Measurements from ENCODE around the gene PPP4R3B. TPM values are rescaled to one million over a fixed set of nuclear protein-coding genes. Genes with fewer than 3 reads are reported as not detected.
"Not testable (repeated sequence)": the region's sequence is repeated elsewhere in the genome, so short reads cannot be mapped to it uniquely, and the experiment has no call there.

PPP4R3B gene
- total and polyA plus RNA-seq, 3 experiments from 2014 or later: 83.0 to 94.0 (median 87.4) TPM

- DNase-seq: no peak
- H3K27ac Mint-ChIP-seq: peak overlapping the region in 1 of 8 donors; percentile 7
- Histone ChIP-seq H3K27me3 (ENCODE audit: insufficient read depth, low read length, poor library complexity, severe bottlenecking) (no peaks in the 10 kb centered on the region), H3K4me3 (ENCODE audit: low read length) (no peak overlapping the region), H3K9me3 (ENCODE audit: low read length) (no peaks in the 10 kb centered on the region), H3K27ac (ENCODE audit: low read depth, low read length) (no peak overlapping the region), H3K36me3 (ENCODE audit: insufficient read depth, low read length) (peaks cover 55% of the 10 kb centered on the region), H3K4me1 (ENCODE audit: insufficient read depth, low read length) (peaks cover 3% of the 10 kb centered on the region)
- CTCF ChIA-PET: no interaction called here
- H3K27me3 Mint-ChIP-seq: no peaks in the 10 kb centered on the region
- H3K9me3 Mint-ChIP-seq: no peaks in the 10 kb centered on the region
- POLR2A ChIA-PET: no interaction called here
- H3K4me1 Mint-ChIP-seq: peaks cover 12 to 24% (median 14%) of the 10 kb centered on the region in 3 donors
- H3K4me3 Mint-ChIP-seq: no peak overlapping the region
- H3K36me3 Mint-ChIP-seq: peaks cover 32 to 86% (median 32%) of the 10 kb centered on the region in 3 donors
These were observed 56.6 kb downstream of the PPP4R3B start for GRCh38 chr2:55560855-55561254.

DNA sequence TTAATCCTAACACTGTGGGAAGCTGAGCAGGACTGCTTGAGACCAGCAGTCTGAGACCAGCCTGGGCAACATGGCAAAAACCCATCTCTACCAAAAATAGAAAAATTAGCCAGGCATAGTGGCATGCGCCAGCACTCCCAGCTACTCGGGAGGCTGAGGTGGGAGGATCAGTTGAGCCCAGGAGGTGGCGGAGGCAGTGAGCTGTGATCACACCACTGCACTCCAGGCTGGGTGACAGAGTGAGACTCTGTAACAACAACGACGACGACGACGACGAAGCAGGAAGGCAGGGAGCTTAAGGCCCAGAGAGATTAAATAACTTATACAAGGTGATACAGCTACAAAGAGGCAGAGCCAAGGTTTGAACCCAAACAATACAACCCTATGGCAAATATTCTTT, 60.6 kb downstream of the PPP4R3B start:
- CTCF ChIA-PET: no interaction called here
- Mint-ChIP-seq H3K27me3 (no peaks in the 10 kb centered on the region), H3K27ac (peak overlapping the region in 3 of 8 donors; percentile 17 to 78 (median 48)), H3K4me1 (peaks cover 8 to 25% (median 17%) of the 10 kb centered on the region in 3 donors), H3K9me3 (no peaks in the 10 kb centered on the region), H3K36me3 (peaks cover 19 to 89% (median 21%) of the 10 kb centered on the region in 3 donors), H3K4me3 (no peak overlapping the region)
- H3K4me3 ChIP-seq (ENCODE audit: low read length): no peak overlapping the region
- H3K27ac ChIP-seq (ENCODE audit: low read depth, low read length): no peak overlapping the region
- peaks cover 39% of the 10 kb centered on the region for H3K36me3 ChIP-seq (ENCODE audit: insufficient read depth, low read length)
- POLR2A ChIA-PET: interaction anchor here (1.0 kb wide), 1 partner anchor 61 kb away, joined by 4 read pairs; no protein-coding TSS in a partner anchor
- no peak for DNase-seq
- no peaks in the 10 kb centered on the region for H3K27me3 ChIP-seq (ENCODE audit: insufficient read depth, low read length, poor library complexity, severe bottlenecking)
- H3K4me1 ChIP-seq (ENCODE audit: insufficient read depth, low read length): no peaks in the 10 kb centered on the region
- H3K9me3 ChIP-seq (ENCODE audit: low read length): no peaks in the 10 kb centered on the region

GRCh38 chr2:55555977-55556376, 61.4 kb downstream of the PPP4R3B start:
- Mint-ChIP-seq H3K4me1 (peaks cover 8 to 25% (median 13%) of the 10 kb centered on the region in 3 donors), H3K4me3 (no peak overlapping the region), H3K36me3 (peaks cover 11 to 85% (median 19%) of the 10 kb centered on the region in 3 donors), H3K27me3 (no peaks in the 10 kb centered on the region), H3K27ac (peak overlapping the region in 6 of 8 donors; percentile 17 to 86 (median 38)), H3K9me3 (no peaks in the 10 kb centered on the region)
- Histone ChIP-seq H3K27ac (ENCODE audit: low read depth, low read length) (no peak overlapping the region), H3K4me1 (ENCODE audit: insufficient read depth, low read length) (no peaks in the 10 kb centered on the region), H3K36me3 (ENCODE audit: insufficient read depth, low read length) (peaks cover 34% of the 10 kb centered on the region), H3K27me3 (ENCODE audit: insufficient read depth, low read length, poor library complexity, severe bottlenecking) (no peaks in the 10 kb centered on the region), H3K4me3 (ENCODE audit: low read length) (no peak overlapping the region), H3K9me3 (ENCODE audit: low read length) (no peaks in the 10 kb centered on the region)
- DNase-seq: no peak
- POLR2A ChIA-PET: no interaction called here
- CTCF ChIA-PET: no interaction called here

DNA sequence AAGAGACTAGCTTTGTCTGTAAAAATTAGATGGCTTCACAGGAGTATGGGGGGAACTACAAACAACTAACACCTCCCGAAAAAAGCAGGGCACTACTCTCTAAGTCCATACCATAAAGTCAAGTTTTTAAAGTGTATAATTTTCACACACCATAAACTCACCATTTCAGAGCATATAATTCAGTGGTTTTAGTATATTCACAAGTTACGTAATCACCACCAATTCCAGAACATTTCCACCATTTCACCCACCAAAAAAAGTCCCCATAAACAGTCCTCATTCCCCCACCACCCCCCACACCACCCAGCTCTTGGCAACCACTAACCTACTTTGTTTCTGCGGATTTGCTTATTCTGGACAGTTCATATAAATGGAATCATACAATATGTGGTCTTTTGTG, 64.1 kb downstream of the PPP4R3B start:
- Histone ChIP-seq H3K36me3 (ENCODE audit: insufficient read depth, low read length) (peaks cover 26% of the 10 kb centered on the region), H3K27ac (ENCODE audit: low read depth, low read length) (no peak overlapping the region), H3K4me1 (ENCODE audit: insufficient read depth, low read length) (no peaks in the 10 kb centered on the region), H3K4me3 (ENCODE audit: low read length) (no peak overlapping the region), H3K27me3 (ENCODE audit: insufficient read depth, low read length, poor library complexity, severe bottlenecking) (no peaks in the 10 kb centered on the region), H3K9me3 (ENCODE audit: low read length) (no peaks in the 10 kb centered on the region)
- Mint-ChIP-seq H3K4me1 (peaks cover 3 to 25% (median 13%) of the 10 kb centered on the region in 3 donors), H3K27me3 (no peaks in the 10 kb centered on the region), H3K36me3 (peaks cover 0 to 87% (median 16%) of the 10 kb centered on the region in 3 donors), H3K9me3 (no peaks in the 10 kb centered on the region), H3K4me3 (no peak overlapping the region), H3K27ac (peak overlapping the region in 5 of 8 donors; percentile 22 to 93 (median 51))
- ChIA-PET CTCF (no interaction called here), POLR2A (no interaction called here)
- no peak for DNase-seq

GRCh38 chr2:55550368-55551102, 66.9 kb downstream of the PPP4R3B start:
- Histone ChIP-seq H3K4me1 (ENCODE audit: insufficient read depth, low read length) (no peaks in the 10 kb centered on the region), H3K36me3 (ENCODE audit: insufficient read depth, low read length) (peaks cover 10% of the 10 kb centered on the region), H3K27ac (ENCODE audit: low read depth, low read length) (no peak overlapping the region), H3K9me3 (ENCODE audit: low read length) (no peaks in the 10 kb centered on the region), H3K4me3 (ENCODE audit: low read length) (no peak overlapping the region), H3K27me3 (ENCODE audit: insufficient read depth, low read length, poor library complexity, severe bottlenecking) (no peaks in the 10 kb centered on the region)
- no peaks in the 10 kb centered on the region for H3K9me3 Mint-ChIP-seq
- CTCF ChIA-PET: no interaction called here
- H3K36me3 Mint-ChIP-seq: peaks cover 4 to 82% (median 13%) of the 10 kb centered on the region in 3 donors
- H3K4me3 Mint-ChIP-seq: no peak overlapping the region
- peaks cover 1 to 21% (median 13%) of the 10 kb centered on the region in 3 donors for H3K4me1 Mint-ChIP-seq
- POLR2A ChIA-PET: no interaction called here
- no peaks in the 10 kb centered on the region for H3K27me3 Mint-ChIP-seq
- DNase-seq: no peak
- H3K27ac Mint-ChIP-seq: peak overlapping the region in 4 of 8 donors; percentile 12 to 63 (median 50)

DNA sequence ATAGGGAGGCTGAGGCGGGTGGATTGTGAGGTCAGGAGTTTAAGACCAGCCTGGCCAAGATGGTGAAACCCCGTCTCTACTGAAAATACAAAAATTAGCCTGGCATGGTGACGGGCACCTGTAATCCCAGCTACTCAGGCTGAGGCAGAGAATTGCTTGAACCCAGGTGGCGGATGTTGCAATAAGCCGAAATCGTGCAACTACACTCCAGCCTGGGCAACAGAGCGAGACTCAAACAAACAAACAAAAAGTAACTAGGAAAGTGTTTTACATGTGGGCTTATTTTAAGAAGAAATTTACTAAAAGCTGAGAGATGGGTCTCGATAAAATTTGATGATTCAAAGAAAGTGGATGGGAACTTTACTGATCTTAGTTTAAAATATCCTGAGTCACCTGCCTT, 69.7 kb downstream of the PPP4R3B start:
- H3K9me3 ChIP-seq (ENCODE audit: low read length); H3K4me3 Mint-ChIP-seq; H3K36me3 ChIP-seq (ENCODE audit: insufficient read depth, low read length); POLR2A ChIA-PET; H3K27me3 ChIP-seq (ENCODE audit: insufficient read depth, low read length, poor library complexity, severe bottlenecking); H3K4me1 Mint-ChIP-seq; DNase-seq; H3K4me1 ChIP-seq (ENCODE audit: insufficient read depth, low read length); CTCF ChIA-PET; H3K27ac ChIP-seq (ENCODE audit: low read depth, low read length); H3K9me3 Mint-ChIP-seq; H3K4me3 ChIP-seq (ENCODE audit: low read length); H3K27me3 Mint-ChIP-seq: not testable (repeated sequence)
- Mint-ChIP-seq H3K27ac (peak overlapping the region in 2 of 8 donors; percentile 12 to 76), H3K36me3 (peaks cover 4 to 81% (median 25%) of the 10 kb centered on the region in 3 donors)

DNA sequence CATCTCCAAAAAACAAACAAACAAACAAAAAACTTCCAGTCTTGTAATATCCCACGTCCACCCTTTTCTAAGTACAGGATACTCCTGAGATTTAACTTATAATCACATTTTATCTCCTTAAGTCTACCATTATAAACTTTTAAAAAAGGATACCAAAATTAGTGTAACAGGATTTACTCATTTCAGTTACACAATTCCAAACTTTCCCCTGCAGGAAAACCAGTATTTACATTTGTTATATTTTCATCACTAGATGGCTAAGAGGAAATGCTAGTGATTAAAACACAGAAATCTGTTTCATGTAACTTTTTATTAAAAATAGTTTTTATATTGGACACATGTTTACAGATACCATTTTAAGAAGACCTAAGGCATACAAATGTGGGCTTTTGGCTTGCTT, 70.4 kb downstream of the PPP4R3B start:
- Mint-ChIP-seq H3K27ac (no peak overlapping the region), H3K9me3 (no peaks in the 10 kb centered on the region), H3K27me3 (no peaks in the 10 kb centered on the region), H3K4me3 (no peak overlapping the region), H3K4me1 (peaks cover 0 to 6% (median 2%) of the 10 kb centered on the region in 3 donors), H3K36me3 (peaks cover 4 to 80% (median 27%) of the 10 kb centered on the region in 3 donors)
- Histone ChIP-seq H3K4me3 (ENCODE audit: low read length) (no peak overlapping the region), H3K4me1 (ENCODE audit: insufficient read depth, low read length) (no peaks in the 10 kb centered on the region), H3K36me3 (ENCODE audit: insufficient read depth, low read length) (peaks cover 6% of the 10 kb centered on the region), H3K27ac (ENCODE audit: low read depth, low read length) (no peak overlapping the region), H3K9me3 (ENCODE audit: low read length) (no peaks in the 10 kb centered on the region), H3K27me3 (ENCODE audit: insufficient read depth, low read length, poor library complexity, severe bottlenecking) (no peaks in the 10 kb centered on the region)
- DNase-seq: no peak
- CTCF ChIA-PET: no interaction called here
- POLR2A ChIA-PET: no interaction called here

GRCh38 chr2:55530539-55531081, 86.8 kb downstream of the PPP4R3B start:
- Mint-ChIP-seq H3K27ac (peak overlapping the region; percentile 15 to 98 (median 70)), H3K27me3 (no peaks in the 10 kb centered on the region), H3K36me3 (peaks cover 13 to 71% (median 24%) of the 10 kb centered on the region in 3 donors), H3K4me3 (peak overlapping the region in 4 of 7 donors; percentile 2 to 57 (median 43)), H3K4me1 (peaks cover 8 to 19% (median 10%) of the 10 kb centered on the region in 3 donors), H3K9me3 (no peaks in the 10 kb centered on the region)
- peak in 1 of 5 donors; percentile 1 for DNase-seq
- Histone ChIP-seq H3K27ac (ENCODE audit: low read depth, low read length) (no peak overlapping the region), H3K27me3 (ENCODE audit: insufficient read depth, low read length, poor library complexity, severe bottlenecking) (no peaks in the 10 kb centered on the region), H3K36me3 (ENCODE audit: insufficient read depth, low read length) (peaks cover under 1% of the 10 kb centered on the region), H3K4me1 (ENCODE audit: insufficient read depth, low read length) (peaks cover 16% of the 10 kb centered on the region), H3K9me3 (ENCODE audit: low read length) (no peaks in the 10 kb centered on the region), H3K4me3 (ENCODE audit: low read length) (no peak overlapping the region)
- CTCF ChIA-PET: no interaction called here
- POLR2A ChIA-PET: interaction anchor here (0.6 kb wide), 2 partner anchors 11 to 246 kb away, joined by 3 read pairs; partner anchors contain the start of gene CFAP36
